ENCODE measurements around the gene DLX2. TPM values are rescaled to one million over a fixed set of nuclear protein-coding genes. Genes with fewer than 3 reads are reported as not detected.

The DLX2 gene
- total and polyA plus RNA-seq, 2 of the 13 experiments (the other 11 are each of a cell fraction or from before 2014, with no cell fraction given), result 0.07 to 0.15 TPM

DNA sequence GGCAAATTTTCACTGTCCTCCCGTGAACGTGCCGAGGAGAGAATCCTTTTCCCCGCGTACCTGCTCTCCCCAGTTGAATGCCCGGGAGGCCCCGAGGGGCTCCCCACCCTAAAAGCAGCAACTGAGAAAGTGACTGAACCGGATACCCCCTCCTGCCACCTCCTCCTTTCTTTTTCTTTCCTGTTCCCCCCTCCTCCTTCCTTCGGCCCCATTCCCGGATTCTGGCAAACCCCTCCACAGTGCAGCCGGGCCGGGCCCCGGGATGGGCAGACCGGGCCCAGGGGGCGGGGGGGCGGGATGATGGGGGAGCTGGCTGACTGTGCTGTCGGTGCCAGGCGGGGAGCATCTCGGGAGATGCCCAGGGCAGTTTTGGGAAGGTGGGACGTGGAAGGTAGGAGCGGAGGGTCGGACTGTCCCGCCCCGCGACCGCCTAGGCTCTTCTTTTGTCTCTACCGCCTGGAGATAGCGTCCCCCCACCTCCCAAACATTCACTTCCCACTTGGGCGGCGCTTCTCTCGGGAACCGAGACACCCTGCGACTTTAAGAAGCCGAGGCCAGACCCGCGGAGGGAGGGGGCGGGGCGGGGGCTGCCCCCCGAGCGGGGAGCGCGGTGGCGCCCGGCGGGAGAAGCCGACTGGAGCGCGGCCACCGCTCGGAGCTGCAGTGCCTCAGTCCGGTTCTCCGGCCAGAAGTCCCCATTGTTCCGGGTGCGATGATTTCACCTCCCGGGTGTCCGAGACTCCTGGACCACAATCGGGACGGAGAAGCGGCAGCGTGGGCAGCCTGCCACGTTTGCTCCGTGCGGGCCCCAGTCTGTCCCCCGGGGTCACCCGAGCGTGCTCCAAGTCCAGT lies 8.2 kb downstream of the DLX2 start:
- ATAC-seq, result peak; percentile 15
- CTCF ChIA-PET (ENCODE audit: low intra/inter-chr PET ratio, low total read pairs), result no interaction called here
- Histone ChIP-seq H4K20me1 (ENCODE audit: insufficient read depth, low read length) (peaks cover 6% of the 10 kb centered on the region; the same call in 1 of the 2 replicates), H3K36me3 (replicated peaks in 1 of 2; ENCODE audit: control insufficient read depth in 1 of 2, insufficient read depth in 2 of 2, low read length in 2 of 2) (no peaks in the 10 kb centered on the region), H2AFZ (ENCODE audit: low read length) (no peak overlapping the region), H3K4me3 (replicated peaks in 1 of 3; ENCODE audit: insufficient read depth in 1 of 3, low read depth in 2 of 3, low read length in 3 of 3) (peak overlapping the region; percentile 60 to 77 (median 61)), H3K9me3 (ENCODE audit: low read length) (no peaks in the 10 kb centered on the region), H3K27ac (ENCODE audit: extremely low read length, insufficient read depth, low read length) (no peak overlapping the region), H3K4me1 (ENCODE audit: insufficient read depth, low read length) (peaks cover 55% of the 10 kb centered on the region), H3K79me2 (ENCODE audit: insufficient read depth, low read length) (no peaks in the 10 kb centered on the region), H3K27me3 (ENCODE audit: control insufficient read depth in 1 of 2, insufficient read depth in 2 of 2, low read length in 2 of 2) (peaks cover 27 to 93% of the 10 kb centered on the region in 2 experiments), H3K9ac (ENCODE audit: insufficient read depth, low read depth, low read length) (peak overlapping the region; percentile 11), H3K4me2 (ENCODE audit: low read depth, low read length) (peak overlapping the region; percentile 93)
- intact Hi-C loops (cut with micrococcal nuclease; ENCODE audit: unreplicated experiment) (loop anchor here (1.0 kb wide), 1 partner anchor 9 kb away; the partner anchor contains the start of gene DLX1), in situ Hi-C loops (cut with HindIII; ENCODE audit: extremely low pct_ligation_motif_present, low pct_unique_long_range_greater_than_20kb) (no loop called here)
- DNase-seq (ENCODE audit: low spot score), result no peak
- no TSS peak for BruUV-seq (replicated peaks)
- POLR2A ChIA-PET, result interaction anchor here (1.3 to 2.9 kb wide), 3 partner anchors 8 to 11 kb away, joined by 5 to 16 read pairs (median 5); partner anchors contain the start of gene DLX1
- no peak for FAIRE-seq
- WGBS (ENCODE audit: low lambda C conversion rate), result 9% methylated on average over 38 of the region's 66 CpGs
- TF ChIP-seq KDM3A (CRISPR knock-in tag; IDR thresholded peaks at IDR 0.05; ENCODE audit: low read depth) (no peak), RNF2 (conservative IDR thresholded peaks at IDR 0.05; ENCODE audit: low read depth) (peak; percentile 37; the same call in 1 of the 2 replicates), ZNF792 (CRISPR knock-in tag; IDR thresholded peaks at IDR 0.05) (no peak), NR2C2 (CRISPR knock-in tag; IDR thresholded peaks at IDR 0.05; ENCODE audit: borderline replicate concordance) (0 out of 2 replicates have a peak, but pooled peaks have one; percentile 3), ZBTB20 (CRISPR knock-in tag; IDR thresholded peaks at IDR 0.05; ENCODE audit: borderline replicate concordance, low read depth) (0 out of 2 replicates have a peak, but pooled peaks have one; percentile 34), ZNF547 (CRISPR knock-in tag; IDR thresholded peaks at IDR 0.05) (peak; percentile 28; the same call in 1 of the 2 replicates), MEIS1 (CRISPR knock-in tag; IDR thresholded peaks at IDR 0.05; ENCODE audit: borderline replicate concordance) (no peak), ARHGAP35 (CRISPR knock-in tag; IDR thresholded peaks at IDR 0.05; ENCODE audit: borderline replicate concordance) (no peak), ASH2L (IDR thresholded peaks at IDR 0.05; ENCODE audit: insufficient read length, low read depth, low read length) (peak; percentile 8), ZNF33A (CRISPR knock-in tag; IDR thresholded peaks at IDR 0.05; ENCODE audit: borderline replicate concordance) (no peak), ZNF564 (CRISPR knock-in tag; IDR thresholded peaks at IDR 0.05) (no peak), RBM22 (optimal IDR thresholded peaks at IDR 0.05; ENCODE audit: low read length) (no peak), ZNF251 (CRISPR knock-in tag; IDR thresholded peaks at IDR 0.05) (no peak), NR3C1 (CRISPR knock-in tag; IDR thresholded peaks at IDR 0.05) (no peak), ZNF777 (CRISPR knock-in tag; IDR thresholded peaks at IDR 0.05) (peak; percentile 60)
- TF ChIP-seq, protein P1, sequence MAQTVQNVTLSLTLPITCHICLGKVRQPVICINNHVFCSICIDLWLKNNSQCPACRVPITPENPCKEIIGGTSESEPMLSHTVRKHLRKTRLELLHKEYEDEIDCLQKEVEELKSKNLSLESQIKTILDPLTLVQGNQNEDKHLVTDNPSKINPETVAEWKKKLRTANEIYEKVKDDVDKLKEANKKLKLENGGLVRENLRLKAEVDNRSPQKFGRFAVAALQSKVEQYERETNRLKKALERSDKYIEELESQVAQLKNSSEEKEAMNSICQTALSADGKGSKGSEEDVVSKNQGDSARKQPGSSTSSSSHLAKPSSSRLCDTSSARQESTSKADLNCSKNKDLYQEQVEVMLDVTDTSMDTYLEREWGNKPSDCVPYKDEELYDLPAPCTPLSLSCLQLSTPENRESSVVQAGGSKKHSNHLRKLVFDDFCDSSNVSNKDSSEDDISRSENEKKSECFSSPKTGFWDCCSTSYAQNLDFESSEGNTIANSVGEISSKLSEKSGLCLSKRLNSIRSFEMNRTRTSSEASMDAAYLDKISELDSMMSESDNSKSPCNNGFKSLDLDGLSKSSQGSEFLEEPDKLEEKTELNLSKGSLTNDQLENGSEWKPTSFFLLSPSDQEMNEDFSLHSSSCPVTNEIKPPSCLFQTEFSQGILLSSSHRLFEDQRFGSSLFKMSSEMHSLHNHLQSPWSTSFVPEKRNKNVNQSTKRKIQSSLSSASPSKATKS (CRISPR knock-in tag; IDR thresholded peaks at IDR 0.05), result no peak
- TF ChIP-seq, protein P2, sequence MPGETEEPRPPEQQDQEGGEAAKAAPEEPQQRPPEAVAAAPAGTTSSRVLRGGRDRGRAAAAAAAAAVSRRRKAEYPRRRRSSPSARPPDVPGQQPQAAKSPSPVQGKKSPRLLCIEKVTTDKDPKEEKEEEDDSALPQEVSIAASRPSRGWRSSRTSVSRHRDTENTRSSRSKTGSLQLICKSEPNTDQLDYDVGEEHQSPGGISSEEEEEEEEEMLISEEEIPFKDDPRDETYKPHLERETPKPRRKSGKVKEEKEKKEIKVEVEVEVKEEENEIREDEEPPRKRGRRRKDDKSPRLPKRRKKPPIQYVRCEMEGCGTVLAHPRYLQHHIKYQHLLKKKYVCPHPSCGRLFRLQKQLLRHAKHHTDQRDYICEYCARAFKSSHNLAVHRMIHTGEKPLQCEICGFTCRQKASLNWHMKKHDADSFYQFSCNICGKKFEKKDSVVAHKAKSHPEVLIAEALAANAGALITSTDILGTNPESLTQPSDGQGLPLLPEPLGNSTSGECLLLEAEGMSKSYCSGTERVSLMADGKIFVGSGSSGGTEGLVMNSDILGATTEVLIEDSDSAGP (CRISPR knock-in tag; IDR thresholded peaks at IDR 0.05; ENCODE audit: borderline replicate concordance), result peak; percentile 81
- TF ChIP-seq, protein P3, sequence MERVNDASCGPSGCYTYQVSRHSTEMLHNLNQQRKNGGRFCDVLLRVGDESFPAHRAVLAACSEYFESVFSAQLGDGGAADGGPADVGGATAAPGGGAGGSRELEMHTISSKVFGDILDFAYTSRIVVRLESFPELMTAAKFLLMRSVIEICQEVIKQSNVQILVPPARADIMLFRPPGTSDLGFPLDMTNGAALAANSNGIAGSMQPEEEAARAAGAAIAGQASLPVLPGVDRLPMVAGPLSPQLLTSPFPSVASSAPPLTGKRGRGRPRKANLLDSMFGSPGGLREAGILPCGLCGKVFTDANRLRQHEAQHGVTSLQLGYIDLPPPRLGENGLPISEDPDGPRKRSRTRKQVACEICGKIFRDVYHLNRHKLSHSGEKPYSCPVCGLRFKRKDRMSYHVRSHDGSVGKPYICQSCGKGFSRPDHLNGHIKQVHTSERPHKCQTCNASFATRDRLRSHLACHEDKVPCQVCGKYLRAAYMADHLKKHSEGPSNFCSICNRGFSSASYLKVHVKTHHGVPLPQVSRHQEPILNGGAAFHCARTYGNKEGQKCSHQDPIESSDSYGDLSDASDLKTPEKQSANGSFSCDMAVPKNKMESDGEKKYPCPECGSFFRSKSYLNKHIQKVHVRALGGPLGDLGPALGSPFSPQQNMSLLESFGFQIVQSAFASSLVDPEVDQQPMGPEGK (CRISPR knock-in tag; IDR thresholded peaks at IDR 0.05), result peak; percentile 8
